ENCODE data around the gene TTI1.
"Not testable (repeated sequence)": the region's sequence is repeated elsewhere in the genome, so short reads cannot be mapped to it uniquely, and the experiment has no call there.

The TTI1 gene

GRCh38 chr20:37963483-37963882 lies 69.8 kb downstream of the TTI1 start:
- DNase-seq (ENCODE audit: low spot score): not testable (repeated sequence)

DNA sequence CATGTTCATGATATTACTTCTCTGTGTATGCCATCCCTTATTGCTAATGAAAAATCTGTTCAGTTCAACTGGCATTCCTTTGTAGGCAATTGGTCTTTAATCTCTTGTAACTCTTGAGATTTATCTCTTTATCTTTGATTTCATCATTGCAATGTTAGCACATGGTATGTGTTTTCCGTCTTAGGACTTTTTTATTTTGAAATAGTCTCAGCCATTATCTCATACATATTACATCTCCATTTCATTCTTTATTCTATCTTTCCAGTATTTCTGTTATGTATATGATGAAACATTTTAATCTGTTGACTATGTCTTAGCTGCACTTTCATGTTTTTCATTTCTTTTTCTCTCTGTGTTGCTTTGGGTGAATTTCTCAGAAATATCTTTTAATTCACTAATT lies 72.2 kb downstream of the TTI1 start:
- no peak for DNase-seq (ENCODE audit: low spot score)

DNA sequence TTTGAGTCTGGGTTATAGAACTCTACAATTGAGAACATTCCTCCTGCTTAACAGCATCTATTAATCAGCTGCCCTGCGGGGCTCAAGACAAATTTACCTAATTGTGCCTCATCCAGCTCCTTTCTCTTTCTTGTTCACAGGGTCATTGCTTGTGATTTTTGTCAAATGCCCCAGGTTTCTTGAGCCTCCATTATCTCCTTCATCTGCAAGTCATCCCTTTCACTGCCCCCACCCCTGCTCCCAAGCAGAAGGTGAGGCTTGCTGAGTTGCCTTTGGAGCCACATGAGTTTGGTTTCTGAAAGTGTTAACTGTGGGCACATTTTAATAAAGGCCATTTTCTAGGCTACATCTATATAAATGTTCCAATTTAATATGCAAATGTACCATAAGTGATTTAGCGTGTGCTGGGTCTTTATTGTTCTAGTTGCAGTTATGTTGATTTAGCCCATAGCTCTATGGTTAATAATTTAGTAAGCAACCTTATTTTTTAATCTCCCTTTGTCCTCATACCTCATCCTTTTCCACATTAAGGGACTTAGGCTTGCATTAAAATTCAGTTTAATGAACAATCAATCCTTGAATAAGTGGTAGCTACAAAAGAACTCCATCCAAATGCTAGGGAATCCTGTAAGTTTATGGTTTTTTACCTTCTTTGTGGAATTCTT lies 74.3 kb downstream of the TTI1 start:
- no peak for DNase-seq (ENCODE audit: low spot score)

- no peak for DNase-seq (ENCODE audit: low spot score)
Measured at GRCh38 chr20:37956107-37956585, 77.1 kb downstream of the TTI1 start.

DNA sequence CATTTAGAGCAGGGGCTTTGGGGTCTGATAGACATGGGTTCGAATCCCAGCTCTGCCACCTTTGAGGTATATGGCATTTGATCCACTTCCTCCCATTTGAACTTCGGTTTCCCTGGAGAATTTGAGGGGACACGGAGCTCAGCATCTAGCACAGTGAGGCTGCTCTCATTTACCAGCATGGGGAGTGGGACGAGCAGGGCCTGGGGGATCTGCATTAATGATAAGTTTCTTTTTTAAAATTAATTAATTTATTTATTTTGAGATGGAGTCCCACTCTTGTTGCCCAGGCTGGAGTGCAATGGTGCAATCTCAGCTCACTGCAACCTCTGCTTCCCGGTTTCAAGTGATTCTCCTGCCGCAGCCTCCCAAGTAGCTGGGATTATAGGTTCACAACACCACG lies 77.7 kb downstream of the TTI1 start:
- DNase-seq (ENCODE audit: low spot score): no peak

GRCh38 chr20:37954626-37955025 lies 78.6 kb downstream of the TTI1 start:
- DNase-seq (ENCODE audit: low spot score): no peak

GRCh38 chr20:37954190-37954589 lies 79.1 kb downstream of the TTI1 start:
- DNase-seq (ENCODE audit: low spot score): no peak

GRCh38 chr20:37948956-37949355 lies 84.3 kb downstream of the TTI1 start:
- DNase-seq (ENCODE audit: low spot score): no peak

- no peak for DNase-seq (ENCODE audit: low spot score)
Measured at GRCh38 chr20:37947943-37948342, 85.3 kb downstream of the TTI1 start.

DNA sequence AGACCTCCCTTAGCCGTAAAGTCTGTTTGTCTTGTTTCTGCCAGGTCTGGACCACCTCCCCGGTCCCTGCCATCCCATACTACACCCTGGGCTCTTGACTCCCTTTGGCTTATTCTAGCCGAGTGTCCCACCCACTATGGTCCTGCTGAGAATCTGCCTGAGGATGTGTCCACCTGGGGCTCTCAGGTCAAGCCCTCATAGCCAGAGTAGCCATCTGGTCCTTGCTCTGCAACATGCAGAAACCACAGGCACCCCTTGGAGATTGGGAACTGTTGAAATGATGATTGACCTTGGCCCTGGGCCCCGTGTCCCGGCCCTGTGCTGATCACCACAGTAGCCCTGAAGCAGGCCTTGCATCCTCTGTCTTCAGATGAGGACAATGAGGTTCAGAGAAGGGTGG lies 86.3 kb downstream of the TTI1 start:
- no peak for DNase-seq (ENCODE audit: low spot score)

DNA sequence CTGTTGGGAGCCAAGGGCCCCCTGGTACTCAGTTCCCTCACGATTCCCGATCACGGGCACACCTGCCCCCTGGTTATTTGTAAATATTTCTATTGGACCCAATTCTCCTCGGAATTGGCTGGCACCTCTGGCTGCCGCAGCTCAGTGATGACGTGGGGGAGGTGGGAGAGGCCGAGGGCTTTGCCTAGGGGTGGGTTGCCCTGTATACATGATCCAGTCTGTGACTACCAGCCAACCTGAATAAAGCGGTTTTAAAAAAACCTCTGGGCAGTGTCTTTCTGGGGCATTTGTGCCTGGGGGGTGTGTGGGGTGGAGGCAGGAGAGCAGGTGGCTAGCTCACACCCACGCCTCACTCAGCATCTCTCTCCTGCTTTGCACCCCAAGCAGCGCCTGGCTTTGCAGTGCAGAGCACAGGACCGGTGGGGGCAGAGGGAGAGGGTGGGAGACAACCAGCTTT lies 88.1 kb downstream of the TTI1 start:
- no peak for DNase-seq (ENCODE audit: low spot score)

DNA sequence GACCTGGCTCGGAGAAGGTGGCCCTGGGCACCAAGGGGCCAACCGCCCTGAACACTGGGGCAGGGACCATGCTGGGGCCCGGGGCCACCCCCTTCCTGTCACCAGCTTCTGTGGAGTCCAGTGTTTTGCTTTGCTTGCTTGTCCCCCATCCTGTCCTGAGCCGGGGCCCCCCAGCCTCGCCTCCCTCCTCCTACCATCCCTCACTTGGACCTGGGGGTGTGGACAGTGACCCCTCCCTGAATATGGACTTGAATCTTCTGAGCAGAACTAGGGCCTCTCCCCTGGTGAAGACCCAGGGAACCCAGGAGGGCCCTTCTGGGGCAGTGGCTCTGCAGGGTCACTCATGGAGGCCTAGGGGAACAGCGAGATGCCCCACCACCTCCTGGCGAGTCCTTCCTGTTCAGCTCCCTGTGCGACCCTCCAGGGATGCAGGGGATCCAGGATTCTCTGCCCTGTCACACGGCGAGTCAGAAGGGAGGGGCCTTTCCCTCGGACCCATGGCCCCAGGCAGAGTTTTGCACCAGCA lies 88.7 kb downstream of the TTI1 start:
- DNase-seq (ENCODE audit: low spot score): no peak

- no peak for DNase-seq (ENCODE audit: low spot score)
Measured at GRCh38 chr20:37943501-37944455, 89.5 kb downstream of the TTI1 start.

- DNase-seq (ENCODE audit: low spot score): no peak
Measured at GRCh38 chr20:37943033-37943432, 90.2 kb downstream of the TTI1 start.

DNA sequence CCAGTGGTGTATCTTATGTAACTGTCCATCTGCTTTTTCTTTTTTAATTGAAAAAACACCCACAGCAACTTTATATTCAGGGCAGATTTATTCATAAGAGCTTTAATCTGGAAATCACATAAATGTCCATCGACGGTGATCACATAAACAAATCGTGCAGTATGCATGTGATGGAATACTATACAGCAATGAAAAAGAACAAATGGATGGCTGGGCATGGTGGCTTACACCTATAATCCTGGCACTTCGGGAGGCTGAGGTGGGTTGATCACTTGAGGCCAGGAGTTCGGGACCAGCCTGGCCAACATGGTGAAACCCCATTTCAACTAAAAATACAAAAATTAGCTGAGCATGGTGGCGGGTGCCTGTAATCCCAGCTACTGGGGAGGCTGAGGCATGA lies 91.3 kb downstream of the TTI1 start:
- no peak for DNase-seq (ENCODE audit: low spot score)

- no peak for DNase-seq (ENCODE audit: low spot score)
Measured at GRCh38 chr20:37941332-37941731, 91.9 kb downstream of the TTI1 start.

DNA sequence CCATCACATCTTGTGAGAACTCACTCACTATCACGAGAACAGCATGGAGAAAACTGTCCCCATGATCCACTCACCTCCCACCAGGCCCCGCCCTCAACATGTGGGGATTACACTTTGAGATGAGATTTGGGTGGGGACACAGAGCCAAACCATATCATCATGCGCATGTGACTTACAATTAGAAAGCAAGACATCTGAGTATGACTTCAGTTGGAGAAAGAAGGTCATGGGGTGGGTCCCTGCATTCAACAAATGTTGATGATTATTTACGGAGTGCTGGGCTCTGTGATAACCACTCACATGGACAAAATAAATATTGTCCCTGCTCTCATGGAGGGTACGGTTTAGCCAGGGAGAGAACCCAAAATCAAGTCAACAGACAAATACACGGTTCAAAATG lies 92.4 kb downstream of the TTI1 start:
- no peak for DNase-seq (ENCODE audit: low spot score)

DNA sequence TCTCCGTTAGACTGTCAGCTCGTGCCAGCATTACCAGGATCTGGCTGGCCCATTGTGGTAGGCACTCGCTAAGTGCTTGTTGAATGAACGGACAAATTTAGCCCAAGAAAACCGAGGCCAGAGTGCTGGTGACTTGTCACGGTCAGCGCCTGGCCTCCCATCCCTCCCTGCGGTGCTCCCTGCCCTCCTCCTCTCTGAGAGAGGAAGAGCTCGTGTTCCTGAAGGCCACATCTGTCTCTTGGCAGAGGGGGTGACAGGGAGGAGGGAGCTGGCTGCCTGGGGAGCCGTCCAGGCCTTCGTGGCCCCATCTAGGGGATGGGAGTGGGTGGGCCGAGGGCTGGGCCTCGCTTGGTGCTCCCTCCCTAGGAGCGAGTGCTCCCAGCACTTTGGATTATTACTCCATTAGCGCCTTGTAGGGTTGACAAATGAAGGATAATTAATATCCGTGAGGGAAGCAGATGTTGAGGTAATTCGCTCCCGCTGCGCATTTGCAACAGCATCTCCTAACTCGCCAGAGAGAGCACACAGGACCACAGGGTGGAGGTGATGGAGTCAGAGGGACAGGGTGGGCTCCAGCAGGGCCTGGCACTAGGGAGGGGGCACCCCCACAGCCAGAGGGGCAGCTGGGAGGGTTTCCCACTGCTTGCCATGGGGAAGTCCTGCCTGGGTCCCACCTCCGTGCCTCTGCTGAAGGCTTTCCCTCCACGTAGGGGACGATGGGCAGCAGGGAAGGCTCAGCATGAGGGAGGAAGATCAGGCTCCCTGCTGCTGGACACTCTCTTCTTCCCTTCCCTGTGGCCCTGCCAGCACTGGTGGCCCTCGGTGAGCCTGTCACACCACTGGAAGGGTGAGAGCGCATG lies 93.3 kb downstream of the TTI1 start:
- DNase-seq (ENCODE audit: low spot score): no peak

- no peak for DNase-seq (ENCODE audit: low spot score)
Measured at GRCh38 chr20:37938954-37939353, 94.3 kb downstream of the TTI1 start.

- DNase-seq (ENCODE audit: low spot score): no peak
Measured at GRCh38 chr20:37938181-37938750, 95.0 kb downstream of the TTI1 start.

DNA sequence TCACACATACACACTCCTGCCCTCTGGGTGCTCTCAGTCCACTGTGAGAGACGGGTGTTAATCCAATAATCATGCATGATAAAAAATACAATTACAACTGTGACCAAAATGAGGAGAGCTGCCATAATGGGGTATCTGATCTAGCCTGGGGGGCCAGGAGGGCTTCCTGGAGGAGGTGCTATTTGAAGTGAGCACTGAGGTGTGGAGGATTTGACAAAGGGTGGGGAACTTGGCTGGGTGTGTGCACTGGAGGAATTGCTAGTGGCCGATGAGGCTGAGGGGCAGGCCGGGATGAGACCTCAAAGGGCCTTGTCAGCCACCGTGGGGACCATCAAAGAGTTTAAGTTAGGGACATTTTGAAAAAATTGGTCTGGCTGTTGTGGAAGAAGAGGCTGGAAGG lies 95.6 kb downstream of the TTI1 start:
- DNase-seq (ENCODE audit: low spot score): no peak

DNA sequence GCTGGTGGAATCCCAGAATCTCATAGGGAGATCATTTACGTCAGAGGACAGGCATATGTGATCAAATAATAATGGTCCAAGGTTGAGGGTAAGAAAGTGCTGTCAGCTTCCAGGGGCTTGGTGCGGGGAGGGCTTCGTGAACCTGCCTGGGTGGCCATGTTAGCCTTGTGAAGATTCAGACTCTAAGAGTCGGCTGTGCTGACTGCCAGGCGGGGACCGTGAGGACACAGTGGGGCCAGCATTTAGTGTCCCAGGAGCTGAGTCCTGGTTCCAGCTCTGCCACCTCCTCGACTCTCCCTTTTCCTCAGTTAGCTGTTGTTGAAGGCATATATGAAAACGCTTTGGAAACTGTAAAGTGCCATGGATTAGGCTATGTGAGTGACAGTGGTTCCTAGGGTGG lies 96.8 kb downstream of the TTI1 start:
- no peak for DNase-seq (ENCODE audit: low spot score)

All from CD4-positive, alpha-beta T cell treated with Interleukin-2 at 100 ng/mL for 4 hours (primary cell).